ENCODE results near the gene RALGAPB.

The RALGAPB gene

DNA sequence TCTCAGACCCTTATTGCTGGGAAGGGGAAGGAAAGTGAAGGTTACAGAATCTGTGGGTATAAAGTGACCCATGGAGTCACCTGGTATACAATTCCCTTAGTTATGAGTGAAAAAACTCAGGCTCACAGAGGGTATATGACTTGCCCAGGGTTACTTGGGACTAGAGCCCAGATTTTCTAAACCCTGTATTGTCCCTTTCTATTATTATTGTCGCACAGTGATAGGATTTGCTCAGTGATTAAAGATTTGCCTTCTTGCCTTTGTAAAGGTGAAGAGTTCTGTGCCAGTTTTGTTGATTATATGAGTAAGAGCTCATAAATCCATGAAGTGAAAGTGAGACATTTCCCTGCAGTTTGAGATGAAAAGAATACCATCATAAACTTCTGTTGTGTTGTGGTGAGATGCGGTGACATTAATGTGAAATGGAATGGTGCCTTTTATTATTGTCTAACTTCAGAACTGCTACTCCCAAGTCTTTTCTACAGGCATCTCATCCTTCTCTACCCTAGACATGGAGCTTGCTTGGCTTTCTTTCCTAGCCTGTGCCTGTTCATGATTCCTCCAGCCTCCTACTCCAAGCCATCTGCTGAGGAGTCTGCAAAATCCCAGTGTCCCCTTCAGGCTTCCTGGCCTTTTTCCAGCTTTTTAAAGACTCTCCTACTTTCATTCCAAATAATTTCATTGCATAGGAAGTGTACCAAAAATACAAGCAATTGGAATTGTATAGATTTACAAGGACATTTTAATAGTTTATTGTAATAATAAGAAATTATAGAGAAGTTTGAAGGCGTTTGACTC is 74.8 kb downstream of the RALGAPB start:
- DNase-seq (ENCODE audit: low spot score): no peak

GRCh38 chr20:38548356-38549083 is 75.9 kb downstream of the RALGAPB start:
- DNase-seq (ENCODE audit: low spot score): no peak

- no peak for DNase-seq (ENCODE audit: low spot score)
Measured at GRCh38 chr20:38550274-38550673, 77.6 kb downstream of the RALGAPB start.

GRCh38 chr20:38551056-38551626 is 78.5 kb downstream of the RALGAPB start:
- DNase-seq (ENCODE audit: low spot score): no peak

DNA sequence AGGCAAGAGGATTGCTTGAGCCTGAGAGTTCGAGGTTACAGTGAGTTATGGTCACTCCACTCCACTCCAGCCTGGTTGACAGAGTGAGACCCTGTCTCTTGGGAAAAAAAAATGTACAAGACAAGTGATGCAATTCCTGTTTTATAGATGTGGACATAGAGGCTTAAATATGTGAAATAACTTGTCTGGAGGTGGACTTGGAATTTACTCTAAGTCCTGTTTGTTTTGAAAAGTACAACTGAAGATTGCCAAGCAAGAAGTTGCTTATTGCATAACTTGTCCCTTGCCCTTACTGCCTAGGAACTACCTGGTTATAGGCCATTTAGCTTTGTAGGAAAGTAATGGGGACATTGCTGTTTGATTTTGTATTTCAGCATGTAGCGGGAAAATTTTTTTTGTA is 82.3 kb downstream of the RALGAPB start:
- DNase-seq (ENCODE audit: low spot score): no peak

DNA sequence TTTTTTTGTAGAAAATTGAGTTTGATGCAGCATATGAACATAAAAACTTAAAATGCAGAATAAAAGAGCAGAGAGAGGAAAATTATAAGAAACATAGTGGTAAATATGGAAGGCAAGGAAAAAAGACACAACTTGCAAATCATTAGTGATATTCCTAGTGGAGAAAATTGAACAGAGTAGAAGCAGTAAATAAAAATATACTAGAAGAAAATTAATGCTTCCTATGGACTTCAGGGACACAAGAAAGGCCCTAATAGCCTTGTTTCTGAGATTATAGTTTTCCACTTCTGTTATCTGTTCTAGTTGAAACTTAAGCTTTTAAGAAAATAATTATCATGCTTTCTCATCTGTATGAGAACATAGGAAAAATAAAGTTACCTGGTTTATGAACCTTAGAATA is 82.8 kb downstream of the RALGAPB start:
- DNase-seq (ENCODE audit: low spot score): no peak

DNA sequence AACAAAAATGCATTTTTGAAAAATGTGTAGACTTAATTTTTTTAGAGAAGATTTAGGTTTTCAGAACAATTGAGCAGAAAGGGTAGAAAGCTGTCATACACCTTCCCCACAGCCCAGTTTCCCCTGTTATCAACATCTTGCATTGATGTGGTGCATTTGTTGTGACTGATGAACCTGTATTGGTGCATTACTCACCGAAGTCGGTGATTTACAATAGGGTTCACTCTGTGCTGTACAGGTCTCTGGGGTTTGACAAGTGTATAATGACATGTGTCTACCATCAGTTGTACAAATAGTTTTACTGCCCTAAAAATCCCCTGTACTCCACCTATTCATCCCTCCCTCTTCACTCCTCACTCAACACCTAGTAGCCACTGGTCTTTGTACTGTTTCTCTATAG is 84.5 kb downstream of the RALGAPB start:
- DNase-seq (ENCODE audit: low spot score): no peak

DNA sequence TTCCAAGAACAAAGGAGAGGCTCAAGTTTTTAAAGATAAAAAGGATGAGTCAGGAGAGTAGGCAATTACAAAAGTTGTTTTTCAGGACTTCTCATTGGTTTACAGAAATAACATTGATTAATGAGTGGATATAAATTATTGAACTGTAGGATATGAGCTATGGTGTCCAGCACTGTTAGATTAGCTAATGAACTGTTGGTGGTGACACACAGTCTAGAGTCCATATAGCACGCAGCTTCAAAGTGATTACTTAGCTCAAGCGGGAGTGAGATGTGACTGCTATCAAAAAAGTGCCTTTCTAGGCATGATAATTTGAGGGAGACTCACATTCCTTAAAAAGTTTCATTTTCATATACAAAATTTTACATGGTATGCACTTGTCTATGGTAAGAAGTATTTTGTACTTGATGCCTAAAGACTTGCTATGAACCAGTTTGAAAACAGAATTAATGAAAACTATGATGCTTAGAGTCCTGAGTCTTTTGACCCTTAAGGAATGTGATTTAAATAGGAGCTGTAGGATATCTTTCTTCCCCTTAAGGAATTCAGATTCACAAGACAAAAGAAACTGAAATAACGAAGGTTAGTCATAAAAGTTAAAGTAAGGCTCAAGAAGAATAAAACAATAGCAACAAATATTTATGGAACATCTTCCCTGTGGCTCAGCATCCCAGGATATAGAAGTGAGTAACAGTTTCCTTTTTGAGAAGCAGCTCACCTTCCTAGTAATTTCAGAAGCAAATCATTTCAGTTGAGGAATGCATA is 86.1 kb downstream of the RALGAPB start:
- no peak for DNase-seq (ENCODE audit: low spot score)

GRCh38 chr20:38559764-38560163 is 87.1 kb downstream of the RALGAPB start:
- no peak for DNase-seq (ENCODE audit: low spot score)

DNA sequence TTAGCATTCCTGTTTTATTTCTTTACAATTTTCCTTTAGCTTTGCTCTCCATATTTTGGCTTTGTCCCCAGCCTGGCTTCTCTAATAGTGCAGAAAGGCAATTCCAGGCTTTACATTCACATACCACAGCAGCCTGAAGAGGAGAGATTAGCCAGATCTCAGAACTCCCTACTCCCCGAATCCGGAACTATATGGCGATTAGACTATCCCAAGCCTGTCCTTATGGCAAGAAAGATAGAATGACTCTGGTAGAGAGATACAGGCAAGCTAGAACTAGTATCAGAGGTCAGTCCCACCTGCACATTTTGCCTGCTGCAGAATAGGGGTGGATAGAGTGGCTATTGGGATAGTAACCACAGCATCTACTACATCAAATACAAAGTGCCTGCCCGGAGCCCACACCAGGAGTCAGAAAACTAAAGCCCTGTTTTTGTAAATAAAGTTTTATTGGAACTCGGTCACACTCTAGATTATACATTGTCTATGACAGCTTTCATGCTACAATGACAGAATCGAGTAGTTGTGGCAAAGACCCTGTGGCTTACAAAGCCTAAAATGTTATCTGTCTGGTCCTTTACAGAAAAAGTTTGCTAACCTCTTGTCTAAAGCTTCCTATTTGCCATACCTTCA is 91.3 kb downstream of the RALGAPB start:
- no peak for DNase-seq (ENCODE audit: low spot score)

DNA sequence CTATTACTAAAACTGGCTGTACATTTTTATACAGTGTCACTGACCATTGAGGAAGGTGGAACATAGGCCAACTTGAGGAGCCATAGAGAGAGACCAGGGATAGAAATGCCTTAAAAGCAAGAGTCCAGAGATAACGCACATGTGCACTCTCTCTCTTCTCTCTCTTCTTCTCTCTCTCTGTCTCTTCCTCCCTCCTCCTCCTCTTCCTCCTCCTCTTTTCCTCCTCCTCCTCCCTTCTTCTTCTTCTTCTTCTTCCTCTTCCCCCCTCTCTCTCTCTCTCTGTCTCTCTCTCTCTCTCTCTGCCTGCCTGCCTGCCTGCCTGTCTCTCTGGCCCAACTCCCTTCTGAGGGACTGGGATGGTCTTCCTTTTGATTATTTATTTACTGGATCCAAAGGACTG is 92.0 kb downstream of the RALGAPB start:
- no peak for DNase-seq (ENCODE audit: low spot score)

DNA sequence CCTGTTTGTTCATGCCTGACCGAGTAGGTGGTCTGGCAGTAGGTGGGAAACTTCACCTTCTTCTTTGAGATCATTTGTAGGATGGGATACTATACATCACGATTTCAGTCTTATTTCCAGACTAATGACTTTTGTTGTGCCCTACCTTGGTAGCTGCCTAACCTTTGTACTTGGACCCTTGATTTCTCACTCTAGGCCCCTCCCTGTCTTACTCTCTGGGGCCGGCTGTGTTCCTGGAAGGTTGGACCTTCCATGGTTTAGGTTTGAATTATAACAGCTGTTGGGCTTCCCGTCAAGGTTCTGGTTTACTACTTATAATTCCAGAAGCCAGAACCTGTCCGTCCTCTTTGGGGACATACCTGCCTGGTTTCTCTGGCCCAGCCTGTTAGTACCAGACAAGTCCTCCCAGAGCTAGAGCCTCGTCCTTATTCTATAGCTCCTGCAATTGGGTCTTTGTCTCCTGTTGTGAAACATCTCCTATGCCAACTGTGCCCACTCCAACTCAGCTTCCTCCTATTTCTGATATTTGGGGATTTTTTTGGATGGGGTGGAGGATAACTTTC is 93.5 kb downstream of the RALGAPB start:
- no peak for DNase-seq (ENCODE audit: low spot score)

DNA sequence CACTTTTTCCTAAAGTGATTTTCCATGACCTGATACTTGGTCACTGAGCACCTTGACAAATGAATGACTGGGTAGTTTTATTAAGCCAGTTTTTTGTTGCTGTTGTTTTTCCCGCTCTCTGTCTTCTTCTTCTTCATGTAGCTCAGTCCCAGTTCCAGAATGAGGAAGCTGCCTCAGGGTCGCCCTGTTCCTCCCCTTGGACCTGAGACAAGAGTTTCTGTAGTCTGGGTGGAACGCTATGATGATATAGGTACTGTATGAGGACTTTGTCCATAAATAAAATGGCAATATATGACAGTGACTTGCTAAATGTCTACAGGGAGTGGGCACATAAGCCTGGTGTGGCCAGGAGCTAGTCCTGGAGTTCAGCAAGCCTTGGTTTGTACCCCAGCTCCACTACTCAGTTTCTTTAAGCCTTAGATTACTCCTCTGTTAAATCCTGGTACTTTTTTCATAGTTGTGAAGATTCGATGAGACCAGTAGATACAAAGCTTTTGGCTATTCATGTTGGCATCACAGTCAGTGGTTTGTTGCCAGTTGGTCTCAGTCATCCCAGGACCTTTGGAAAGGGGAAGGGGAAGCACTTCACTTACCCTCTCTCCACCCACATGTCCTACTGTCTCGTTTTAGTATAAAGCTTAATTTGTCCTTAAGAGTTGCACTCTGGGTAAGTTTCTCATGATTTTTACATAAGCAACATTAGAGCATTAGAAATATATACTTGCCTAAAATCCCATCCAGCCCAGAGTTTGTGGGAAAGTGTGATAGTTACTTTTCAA is 97.3 kb downstream of the RALGAPB start:
- DNase-seq (ENCODE audit: low spot score): no peak

- DNase-seq (ENCODE audit: low spot score): peak; percentile 44
Measured at GRCh38 chr20:38573413-38573812, 100.8 kb downstream of the RALGAPB start.

- DNase-seq (ENCODE audit: low spot score): no peak
Measured at GRCh38 chr20:38579219-38579910, 106.7 kb downstream of the RALGAPB start.

GRCh38 chr20:38579921-38580320 is 107.3 kb downstream of the RALGAPB start:
- no peak for DNase-seq (ENCODE audit: low spot score)

DNA sequence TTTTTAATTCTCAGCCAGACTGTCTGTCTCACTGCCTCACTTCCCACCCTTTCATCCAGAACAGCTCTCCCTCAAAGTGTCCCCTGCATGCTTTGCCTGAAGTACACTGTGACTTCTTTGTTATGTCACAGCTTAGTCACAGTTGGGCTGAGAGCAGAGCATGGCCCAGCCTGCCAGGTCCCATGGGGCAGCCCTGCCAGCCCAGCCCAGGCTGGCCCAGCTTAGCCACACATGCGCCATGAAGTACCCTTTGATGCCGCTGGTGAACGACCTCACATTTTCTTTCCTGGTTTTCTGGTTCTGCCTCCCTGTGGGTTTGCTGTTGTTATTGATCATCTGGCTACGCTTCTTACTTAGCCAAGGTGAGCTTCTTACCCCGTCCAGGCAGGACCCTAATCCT is 108.4 kb downstream of the RALGAPB start, which contains the start of gene ADIG:
TSS of gene ADIG (plus strand) at position 185 of the 400 bp plus-strand sequence. CDS start at position 239, 54 bp downstream.
- DNase-seq (ENCODE audit: low spot score): peak; percentile 85

- DNase-seq (ENCODE audit: low spot score): no peak
Measured at GRCh38 chr20:38581830-38582358, 109.3 kb downstream of the RALGAPB start.

DNA sequence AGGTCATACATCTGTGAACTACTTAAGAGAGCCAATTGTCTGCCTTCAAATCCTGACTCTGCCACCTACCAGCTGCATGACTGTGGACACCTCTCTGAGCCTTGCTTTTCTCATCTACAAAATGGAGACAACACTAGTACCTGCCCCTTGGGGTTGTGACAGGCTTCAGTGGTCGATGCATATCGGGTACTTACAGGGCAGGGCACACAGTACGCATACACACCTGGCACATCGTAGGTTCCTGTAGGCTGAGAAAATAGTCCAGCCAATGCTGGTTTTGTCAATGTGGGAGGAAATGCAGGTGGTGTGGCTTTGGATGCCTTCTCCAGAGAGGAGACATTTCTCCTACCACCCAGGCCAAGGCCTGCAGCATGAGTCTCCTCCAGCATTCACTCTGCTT is 110.7 kb downstream of the RALGAPB start:
- DNase-seq (ENCODE audit: low spot score): no peak
